HepG2 (cell line): ENCODE results near the gene BRMS1. TPM values are rescaled to one million over a fixed set of nuclear protein-coding genes. Genes with fewer than 3 reads are reported as not detected.

ENCODE experiments used
- CHCHD3 ChIP-seq: sonication (generic); formaldehyde crosslinking; IDR thresholded peaks from 2 replicates; pipeline ENCODE4 v1.8.0; 2022; ENCODE audit warnings: mild to moderate bottlenecking, missing genetic modification reagents, moderate library complexity
- EED ChIP-seq: sonication (generic); formaldehyde crosslinking; IDR thresholded peaks from 2 replicates; pipeline ENCODE4 v1.5.0; 2020; ENCODE audit warnings: mild to moderate bottlenecking, missing genetic modification reagents
- EP300 ChIP-seq, 3 experiments: sonication (generic) in 1 of 3; formaldehyde crosslinking in 1 of 3; IDR thresholded peaks; 2 replicates each; pipeline versions ENCODE4 v1.5.1 to v1.6.1; 2011 to 2020; ENCODE audit warnings: low read depth in 2 of 3, low read length in 2 of 3, borderline replicate concordance in 1 of 3, improper control_type of control experiment in 1 of 3, mild to moderate bottlenecking in 1 of 3, missing genetic modification reagents in 1 of 3, moderate library complexity in 1 of 3
- GABPB1 ChIP-seq: IDR thresholded peaks from 2 replicates; pipeline ENCODE4 v1.6.1; 2016; ENCODE audit warnings: mild to moderate bottlenecking, missing genetic modification reagents, moderate library complexity, missing compliant biosample characterization
- JARID2 ChIP-seq: sonication (generic); formaldehyde crosslinking; IDR thresholded peaks from 2 replicates; pipeline ENCODE4 v1.8.1; 2023; ENCODE audit warnings: missing genetic modification reagents, inconsistent platforms; ENCODE audit not compliant: insufficient replicate concordance
- JUN ChIP-seq: sonication (generic); formaldehyde crosslinking; IDR thresholded peaks from 2 replicates; pipeline ENCODE4 v1.4.0; 2020; ENCODE audit warnings: mild to moderate bottlenecking, missing genetic modification reagents
- RAD21 ChIP-seq: fragments of 450-650 bp; formaldehyde crosslinking; IDR thresholded peaks from 2 replicates; pipeline ENCODE4 v1.5.0; 2020; ENCODE audit warnings: mild to moderate bottlenecking
- RELA ChIP-seq: sonication (generic); formaldehyde crosslinking; IDR thresholded peaks from 2 replicates; pipeline ENCODE4 v1.4.0; 2020; ENCODE audit warnings: missing genetic modification reagents
- RXRB ChIP-seq: IDR thresholded peaks from 2 replicates; pipeline ENCODE4 v1.6.1; 2016; ENCODE audit warnings: borderline replicate concordance, missing genetic modification reagents, missing compliant biosample characterization
- SRF ChIP-seq: IDR thresholded peaks from 2 replicates; pipeline ENCODE4 v1.6.1; 2011; ENCODE audit warnings: mild to moderate bottlenecking, low read depth, low read length, moderate library complexity
- ZHX2 ChIP-seq, 2 experiments: sonication (generic) in 1 of 2; formaldehyde crosslinking in 1 of 2; IDR thresholded peaks; 2 replicates each; pipeline versions ENCODE4 v1.6.1 to v1.9.0; 2014 to 2022; ENCODE audit warnings: antibody characterized with exemption in 1 of 2, borderline replicate concordance in 1 of 2, inconsistent platforms in 1 of 2, low read depth in 1 of 2, missing genetic modification reagents in 1 of 2
- ZNF20 ChIP-seq: sonication (generic); formaldehyde crosslinking; IDR thresholded peaks from 2 replicates; pipeline ENCODE4 v1.4.0; 2020; ENCODE audit warnings: mild to moderate bottlenecking, moderate library complexity, missing genetic modification reagents
- ZNF430 ChIP-seq: sonication (generic); formaldehyde crosslinking; IDR thresholded peaks from 2 replicates; pipeline ENCODE4 v1.9.0; 2021; ENCODE audit warnings: mild to moderate bottlenecking, missing genetic modification reagents
- ZNF484 ChIP-seq: sonication (generic); formaldehyde crosslinking; IDR thresholded peaks from 2 replicates; pipeline ENCODE4 v1.5.1; 2020; ENCODE audit warnings: mild to moderate bottlenecking, low read depth, missing genetic modification reagents, borderline replicate concordance
- ZNF572 ChIP-seq: sonication (generic); formaldehyde crosslinking; IDR thresholded peaks from 2 replicates; pipeline ENCODE4 v1.5.1; 2020; ENCODE audit warnings: mild to moderate bottlenecking, missing genetic modification reagents
- ZNF597 ChIP-seq: sonication (generic); formaldehyde crosslinking; IDR thresholded peaks from 2 replicates; pipeline ENCODE4 v1.5.0; 2020; ENCODE audit warnings: missing genetic modification reagents
- ZNF605 ChIP-seq: sonication (generic); formaldehyde crosslinking; IDR thresholded peaks from 2 replicates; pipeline ENCODE4 v1.8.0; 2022; ENCODE audit warnings: mild to moderate bottlenecking, missing genetic modification reagents
- ZNF841 ChIP-seq: sonication (generic); formaldehyde crosslinking; IDR thresholded peaks from 2 replicates; pipeline ENCODE4 v1.8.1; 2023; ENCODE audit warnings: missing genetic modification reagents, borderline replicate concordance
- ZNF850 ChIP-seq: sonication (generic); formaldehyde crosslinking; conservative IDR thresholded peaks from 2 replicates; pipeline ENCODE4 v1.9.0; 2021; ENCODE audit warnings: mild to moderate bottlenecking, missing genetic modification reagents
- polyA plus RNA-seq, 8 experiments: library from polyadenylated mRNA; depleted of rRNA in 3 of 8; stranded (reverse) in 7 of 8; unstranded in 1 of 8; fragments of >200 nt; fragmentation: Illumina TruSeq in 4 of 8; extraction: Trizol in 4 of 8; gene quantifications; 2 replicates each; pipeline versions ENCODE4 v1.2.1 to v1.2.3, GENCODE V29; 2011 to 2016; ENCODE audit warnings: low read depth in 4 of 8, missing spikeins in 1 of 8, mixed read lengths in 1 of 8; ENCODE audit not compliant: insufficient read depth in 1 of 8
- total RNA-seq, 5 experiments: library from RNA; depleted of rRNA; stranded (reverse); fragments of >200 nt; fragmentation: Illumina TruSeq; extraction: Trizol; gene quantifications; 2 replicates each; pipeline ENCODE4 v1.2.3, GENCODE V29; 2016; ENCODE audit warnings: low read depth in 1 of 5

The BRMS1 gene
- total and polyA plus RNA-seq, 2 of the 13 experiments (the other 11 are each of a cell fraction or from before 2014, with no cell fraction given), result 15.8 to 55.7 TPM

- TF ChIP-seq ZHX2 (IDR thresholded peaks at IDR 0.05; ENCODE audit: low read depth) (0 out of 2 replicates have a peak, but pooled peaks have one; percentile 29), ZHX2 (CRISPR knock-in tag; IDR thresholded peaks at IDR 0.05; ENCODE audit: borderline replicate concordance) (no peak), ZNF841 (no peak), ZNF430 (CRISPR knock-in tag) (0 out of 2 replicates have a peak, but pooled peaks have one; percentile 38), RELA (CRISPR knock-in tag) (no peak), ZNF605 (CRISPR knock-in tag) (peak; percentile 21; the same call in 1 of the 2 replicates), ZNF597 (CRISPR knock-in tag) (no peak), ZNF484 (CRISPR knock-in tag) (no peak), EP300 (IDR thresholded peaks at IDR 0.05; ENCODE audit: low read depth in 2 of 2, low read length in 2 of 2) (peak in 1 of 2 experiments; percentile 18; a peak in 1 of 4 replicates), EP300 (CRISPR knock-in tag; IDR thresholded peaks at IDR 0.05; ENCODE audit: borderline replicate concordance) (no peak), ZNF850 (CRISPR knock-in tag) (no peak), ZNF572 (CRISPR knock-in tag) (peak; percentile 64; the same call in 1 of the 2 replicates), GABPB1 (CRISPR knock-in tag) (0 out of 2 replicates have a peak, but pooled peaks have one; percentile 7), EED (CRISPR knock-in tag) (no peak), CHCHD3 (CRISPR knock-in tag) (no peak), ZNF20 (no peak), JARID2 (CRISPR knock-in tag) (no peak), RXRB (CRISPR knock-in tag) (0 out of 2 replicates have a peak, but pooled peaks have one; percentile 11), JUN (no peak), RAD21 (CRISPR knock-in tag) (peak; percentile 6; the same call in 1 of the 2 replicates), SRF (peak; percentile 47; the same call in 1 of the 2 replicates)
Observed at GRCh38 chr11:66317723-66318599, 26.9 kb downstream of the BRMS1 start (continued).
